Measurements from ENCODE around the gene EID2. TPM values are rescaled to one million over a fixed set of nuclear protein-coding genes. Genes with fewer than 3 reads are reported as not detected.

Gene EID2
- total RNA-seq, 1 experiment from 2014 or later: 25.2 TPM

- Histone ChIP-seq H3K36me3 (ENCODE audit: insufficient read depth, low read length, poor library complexity, severe bottlenecking) (no peaks in the 10 kb centered on the region), H3K4me1 (ENCODE audit: insufficient read depth, low read length, poor library complexity, severe bottlenecking) (peaks cover 14% of the 10 kb centered on the region), H3K4me3 (ENCODE audit: low read depth, low read length, poor library complexity, severe bottlenecking) (no peak overlapping the region), H3K27ac (ENCODE audit: low read depth, low read length, poor library complexity, severe bottlenecking) (no peak overlapping the region), H3K27me3 (replicated peaks; ENCODE audit: insufficient read depth, low read depth, low read length, poor library complexity) (peaks cover 26% of the 10 kb centered on the region), H3K9me3 (ENCODE audit: low read depth, low read length, poor library complexity, severe bottlenecking) (no peaks in the 10 kb centered on the region)
- peak; percentile 91 for DNase-seq (ENCODE audit: low spot score)
- POLR2A ChIA-PET (ENCODE audit: low non-redundant PET): no interaction called here
- TF ChIP-seq CTCF (conservative IDR thresholded peaks at IDR 0.05; ENCODE audit: low read depth, low read length) (peak; percentile 66), EZH2 (IDR thresholded peaks at IDR 0.05; ENCODE audit: borderline replicate concordance, low read depth, low read length, poor library complexity, severe bottlenecking) (no peak)
- no TSS peak for BruUV-seq (replicated peaks)
- intact Hi-C loops (cut with micrococcal nuclease; ENCODE audit: unreplicated experiment): no loop called here
- CTCF ChIA-PET: interaction anchor here (0.6 to 1.3 kb wide), 5 partner anchors 29 to 1583 kb away, joined by 3 to 18 read pairs (median 5); partner anchors contain the start of gene EID2B
Measured at GRCh38 chr19:39502640-39503417, 37.1 kb downstream of the EID2 start.

- Histone ChIP-seq H3K36me3 (ENCODE audit: insufficient read depth, low read length, poor library complexity, severe bottlenecking) (no peaks in the 10 kb centered on the region), H3K4me3 (ENCODE audit: low read depth, low read length, poor library complexity, severe bottlenecking) (no peak overlapping the region), H3K9me3 (ENCODE audit: low read depth, low read length, poor library complexity, severe bottlenecking) (no peaks in the 10 kb centered on the region), H3K27me3 (replicated peaks; ENCODE audit: insufficient read depth, low read depth, low read length, poor library complexity) (peaks cover 20% of the 10 kb centered on the region), H3K4me1 (ENCODE audit: insufficient read depth, low read length, poor library complexity, severe bottlenecking) (peaks cover 13% of the 10 kb centered on the region), H3K27ac (ENCODE audit: low read depth, low read length, poor library complexity, severe bottlenecking) (no peak overlapping the region)
- TF ChIP-seq EZH2 (IDR thresholded peaks at IDR 0.05; ENCODE audit: borderline replicate concordance, low read depth, low read length, poor library complexity, severe bottlenecking): no peak
- TF ChIP-seq CTCF (conservative IDR thresholded peaks at IDR 0.05; ENCODE audit: low read depth, low read length): no peak
- CTCF ChIA-PET: no interaction called here
- DNase-seq (ENCODE audit: low spot score): no peak
- POLR2A ChIA-PET (ENCODE audit: low non-redundant PET): interaction anchor here (1.0 kb wide), 1 partner anchor 66 kb away, joined by 10 read pairs; the partner anchor contains the start of gene RPS16
- intact Hi-C loops (cut with micrococcal nuclease; ENCODE audit: unreplicated experiment): no loop called here
- BruUV-seq (replicated peaks): no TSS peak
Measured at GRCh38 chr19:39501340-39501739, 38.6 kb downstream of the EID2 start.

- Histone ChIP-seq H3K27me3 (replicated peaks; ENCODE audit: insufficient read depth, low read depth, low read length, poor library complexity) (peaks cover 20% of the 10 kb centered on the region), H3K9me3 (ENCODE audit: low read depth, low read length, poor library complexity, severe bottlenecking) (no peaks in the 10 kb centered on the region), H3K36me3 (ENCODE audit: insufficient read depth, low read length, poor library complexity, severe bottlenecking) (no peaks in the 10 kb centered on the region), H3K4me1 (ENCODE audit: insufficient read depth, low read length, poor library complexity, severe bottlenecking) (peaks cover 13% of the 10 kb centered on the region), H3K4me3 (ENCODE audit: low read depth, low read length, poor library complexity, severe bottlenecking) (no peak overlapping the region), H3K27ac (ENCODE audit: low read depth, low read length, poor library complexity, severe bottlenecking) (no peak overlapping the region)
- intact Hi-C loops (cut with micrococcal nuclease; ENCODE audit: unreplicated experiment): no loop called here
- no TSS peak for BruUV-seq (replicated peaks)
- ChIA-PET POLR2A (ENCODE audit: low non-redundant PET) (interaction anchor here (0.6 to 1.0 kb wide), 2 partner anchors 65 to 334 kb away, joined by 10 to 14 read pairs; partner anchors contain the start of genes DYRK1B and RPS16), CTCF (interaction anchor here (0.6 to 0.7 kb wide), 2 partner anchors 10 to 48 kb away, joined by 4 to 6 read pairs; no protein-coding TSS in a partner anchor)
- DNase-seq (ENCODE audit: low spot score): no peak
- no peak for TF ChIP-seq EZH2 (IDR thresholded peaks at IDR 0.05; ENCODE audit: borderline replicate concordance, low read depth, low read length, poor library complexity, severe bottlenecking)
- no peak for TF ChIP-seq CTCF (conservative IDR thresholded peaks at IDR 0.05; ENCODE audit: low read depth, low read length)
Measured at GRCh38 chr19:39500543-39500942, 39.4 kb downstream of the EID2 start.

Data from A673 (cell line).